Testis (tissue), 2 donors: ENCODE data around the gene LAMP5.

ENCODE experiments used
- CTCF ChIP-seq, 3 experiments: fragments of 450-650 bp in 2 of 3; fragments of 200-600 bp in 1 of 3; sonication (generic) in 1 of 3; IDR thresholded peaks; one replicate each; pipeline ENCODE4 v1.5.1; 2016 to 2019; ENCODE audit warnings: antibody characterized with exemption in 3 of 3, mild to moderate bottlenecking in 2 of 3, moderate library complexity in 1 of 3
- POLR2A ChIP-seq: fragments of 450-650 bp; IDR thresholded peaks from one replicate; pipeline ENCODE4 v1.6.1; 2017; ENCODE audit warnings: antibody characterized with exemption, mild to moderate bottlenecking, moderate library complexity

GRCh38 chr20:9574776-9575175 lies 60.4 kb downstream of the LAMP5 start:
- no peak for TF ChIP-seq CTCF (IDR thresholded peaks at IDR 0.05)
- TF ChIP-seq POLR2A, result no peak
